ENCODE data around the gene MMP28.

DNA sequence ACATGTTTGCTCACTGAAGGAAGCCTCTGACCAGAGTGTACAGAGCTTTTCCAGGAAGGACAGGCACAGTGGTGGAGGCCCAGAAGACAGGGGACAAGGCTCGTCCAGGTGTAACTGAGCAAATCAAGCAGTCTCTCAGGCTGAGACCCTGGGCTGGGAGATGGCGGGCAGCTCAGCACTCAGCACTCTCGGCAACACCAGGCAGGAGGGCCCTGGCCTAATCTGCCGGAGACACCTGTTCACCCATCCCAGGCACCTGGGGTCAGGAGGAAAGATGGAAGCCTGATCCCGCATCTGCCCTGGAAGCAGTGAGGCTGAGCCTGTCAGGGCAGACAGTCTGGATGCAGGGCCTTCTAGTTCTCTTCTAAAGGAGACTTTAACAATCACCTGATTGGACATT, 59.2 kb downstream of the MMP28 start:
- TF ChIP-seq, protein P1, sequence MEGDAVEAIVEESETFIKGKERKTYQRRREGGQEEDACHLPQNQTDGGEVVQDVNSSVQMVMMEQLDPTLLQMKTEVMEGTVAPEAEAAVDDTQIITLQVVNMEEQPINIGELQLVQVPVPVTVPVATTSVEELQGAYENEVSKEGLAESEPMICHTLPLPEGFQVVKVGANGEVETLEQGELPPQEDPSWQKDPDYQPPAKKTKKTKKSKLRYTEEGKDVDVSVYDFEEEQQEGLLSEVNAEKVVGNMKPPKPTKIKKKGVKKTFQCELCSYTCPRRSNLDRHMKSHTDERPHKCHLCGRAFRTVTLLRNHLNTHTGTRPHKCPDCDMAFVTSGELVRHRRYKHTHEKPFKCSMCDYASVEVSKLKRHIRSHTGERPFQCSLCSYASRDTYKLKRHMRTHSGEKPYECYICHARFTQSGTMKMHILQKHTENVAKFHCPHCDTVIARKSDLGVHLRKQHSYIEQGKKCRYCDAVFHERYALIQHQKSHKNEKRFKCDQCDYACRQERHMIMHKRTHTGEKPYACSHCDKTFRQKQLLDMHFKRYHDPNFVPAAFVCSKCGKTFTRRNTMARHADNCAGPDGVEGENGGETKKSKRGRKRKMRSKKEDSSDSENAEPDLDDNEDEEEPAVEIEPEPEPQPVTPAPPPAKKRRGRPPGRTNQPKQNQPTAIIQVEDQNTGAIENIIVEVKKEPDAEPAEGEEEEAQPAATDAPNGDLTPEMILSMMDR (IDR thresholded peaks at IDR 0.05 in 8 of 11, conservative IDR thresholded peaks at IDR 0.05 in 3 of 11), result no peak
- TF ChIP-seq POLR2AphosphoS5 (IDR thresholded peaks at IDR 0.05), result no peak
- TF ChIP-seq POLR2A (IDR thresholded peaks at IDR 0.05), result no peak
